ENCODE data around the gene GALNT6. TPM values are rescaled to one million over a fixed set of nuclear protein-coding genes. Genes with fewer than 3 reads are reported as not detected.
A peak's percentile ranks its signal among the peaks of the same experiment; 100 is the strongest.

The GALNT6 gene
- total and polyA plus RNA-seq, 2 donors: 3.7 to 12.3 TPM

GRCh38 chr12:51424662-51425539 lies 33.7 kb upstream of the GALNT6 start, which contains the start of gene SLC4A8:
TSS of gene SLC4A8 (plus strand) at chr12:51424831. CDS start at chr12:51424988, 157 bp downstream.
- peak in 6 of 9 donors; percentile 37 to 73 (median 52) for DNase-seq (ENCODE audit: low read depth in 6 of 9, low spot score in 9 of 9)
- H3K27ac ChIP-seq (ENCODE audit: low read depth in 1 of 2, low read length in 1 of 2): no peak within 1 kb of the TSS
- no peaks in the 10 kb centered on the region for H3K9me3 ChIP-seq (ENCODE audit: control insufficient read depth in 2 of 2, insufficient read depth in 1 of 2, low read length in 1 of 2)
- peak within 1 kb of the TSS; percentile 48 to 63 for H3K4me3 ChIP-seq (ENCODE audit: low read length in 2 of 2)
- peaks cover 4 to 19% of the 10 kb centered on the region in 2 donors for H3K27me3 ChIP-seq (ENCODE audit: control insufficient read depth in 2 of 2, insufficient read depth in 1 of 2, low read length in 1 of 2)
- WGBS: 6% methylated on average over 73 of the region's 73 CpGs
- H3K36me3 ChIP-seq (ENCODE audit: control insufficient read depth in 2 of 2, insufficient read depth in 2 of 2, low read length in 1 of 2): no peaks in the 10 kb centered on the region
- H3K4me1 ChIP-seq (ENCODE audit: control insufficient read depth in 2 of 2, insufficient read depth in 2 of 2, low read length in 2 of 2): peaks cover 20 to 24% of the 10 kb centered on the region in 2 donors

- no peaks in the 10 kb centered on the region for H3K9me3 ChIP-seq (ENCODE audit: control insufficient read depth in 2 of 2, insufficient read depth in 1 of 2, low read length in 1 of 2)
- H3K36me3 ChIP-seq (ENCODE audit: control insufficient read depth in 2 of 2, insufficient read depth in 2 of 2, low read length in 1 of 2): no peaks in the 10 kb centered on the region
- H3K4me1 ChIP-seq (ENCODE audit: control insufficient read depth in 2 of 2, insufficient read depth in 2 of 2, low read length in 2 of 2): peaks cover 26 to 31% of the 10 kb centered on the region in 2 donors
- DNase-seq (ENCODE audit: low read depth in 6 of 9, low spot score in 9 of 9): no peak
- H3K27ac ChIP-seq (ENCODE audit: low read depth in 1 of 2, low read length in 1 of 2): no peak overlapping the region
- WGBS: 40% methylated on average over 10 of the region's 10 CpGs
- H3K27me3 ChIP-seq (ENCODE audit: control insufficient read depth in 2 of 2, insufficient read depth in 1 of 2, low read length in 1 of 2): peaks cover 4 to 19% of the 10 kb centered on the region in 2 donors
- H3K4me3 ChIP-seq (ENCODE audit: low read length in 2 of 2): peak overlapping the region; percentile 48 to 63
Measured at GRCh38 chr12:51424094-51424661, 33.0 kb upstream of the GALNT6 start.

GRCh38 chr12:51421266-51421884 lies 30.2 kb upstream of the GALNT6 start:
- H3K9me3 ChIP-seq (ENCODE audit: control insufficient read depth in 2 of 2, insufficient read depth in 1 of 2, low read length in 1 of 2): no peaks in the 10 kb centered on the region
- peaks cover 4 to 19% of the 10 kb centered on the region in 2 donors for H3K27me3 ChIP-seq (ENCODE audit: control insufficient read depth in 2 of 2, insufficient read depth in 1 of 2, low read length in 1 of 2)
- no peak overlapping the region for H3K27ac ChIP-seq (ENCODE audit: low read depth in 1 of 2, low read length in 1 of 2)
- peaks cover 26 to 36% of the 10 kb centered on the region in 2 donors for H3K4me1 ChIP-seq (ENCODE audit: control insufficient read depth in 2 of 2, insufficient read depth in 2 of 2, low read length in 2 of 2)
- 81% methylated on average over 5 of the region's 5 CpGs for WGBS
- no peak overlapping the region for H3K4me3 ChIP-seq (ENCODE audit: low read length in 2 of 2)
- peak; percentile 33 to 82 (median 57) for DNase-seq (ENCODE audit: low read depth in 6 of 9, low spot score in 9 of 9)
- H3K36me3 ChIP-seq (ENCODE audit: control insufficient read depth in 2 of 2, insufficient read depth in 2 of 2, low read length in 1 of 2): no peaks in the 10 kb centered on the region

GRCh38 chr12:51419425-51420193 lies 28.4 kb upstream of the GALNT6 start:
- Histone ChIP-seq H3K27me3 (ENCODE audit: control insufficient read depth in 2 of 2, insufficient read depth in 1 of 2, low read length in 1 of 2) (peaks cover 0 to 6% of the 10 kb centered on the region in 2 donors), H3K9me3 (ENCODE audit: control insufficient read depth in 2 of 2, insufficient read depth in 1 of 2, low read length in 1 of 2) (no peaks in the 10 kb centered on the region), H3K36me3 (ENCODE audit: control insufficient read depth in 2 of 2, insufficient read depth in 2 of 2, low read length in 1 of 2) (no peaks in the 10 kb centered on the region), H3K4me3 (ENCODE audit: low read length in 2 of 2) (no peak overlapping the region), H3K4me1 (ENCODE audit: control insufficient read depth in 2 of 2, insufficient read depth in 2 of 2, low read length in 2 of 2) (peaks cover 19 to 29% of the 10 kb centered on the region in 2 donors), H3K27ac (ENCODE audit: low read depth in 1 of 2, low read length in 1 of 2) (peak overlapping the region in 1 of 2 donors; percentile 60)
- WGBS: 40% methylated on average over 11 of the region's 11 CpGs
- DNase-seq (ENCODE audit: low read depth in 6 of 9, low spot score in 9 of 9): peak in 6 of 9 donors; percentile 16 to 73 (median 44)

GRCh38 chr12:51417826-51418225 lies 26.6 kb upstream of the GALNT6 start:
- H3K36me3 ChIP-seq (ENCODE audit: control insufficient read depth in 2 of 2, insufficient read depth in 2 of 2, low read length in 1 of 2): no peaks in the 10 kb centered on the region
- H3K4me3 ChIP-seq (ENCODE audit: low read length in 2 of 2): no peak overlapping the region
- no peaks in the 10 kb centered on the region for H3K9me3 ChIP-seq (ENCODE audit: control insufficient read depth in 2 of 2, insufficient read depth in 1 of 2, low read length in 1 of 2)
- no peak for DNase-seq (ENCODE audit: low read depth in 6 of 9, low spot score in 9 of 9)
- H3K4me1 ChIP-seq (ENCODE audit: control insufficient read depth in 2 of 2, insufficient read depth in 2 of 2, low read length in 2 of 2): peaks cover 14 to 23% of the 10 kb centered on the region in 2 donors
- 94% methylated on average over 4 of the region's 4 CpGs for WGBS
- H3K27me3 ChIP-seq (ENCODE audit: control insufficient read depth in 2 of 2, insufficient read depth in 1 of 2, low read length in 1 of 2): no peaks in the 10 kb centered on the region
- no peak overlapping the region for H3K27ac ChIP-seq (ENCODE audit: low read depth in 1 of 2, low read length in 1 of 2)

GRCh38 chr12:51415931-51416330 lies 24.7 kb upstream of the GALNT6 start:
- no peaks in the 10 kb centered on the region for H3K27me3 ChIP-seq (ENCODE audit: control insufficient read depth in 2 of 2, insufficient read depth in 1 of 2, low read length in 1 of 2)
- WGBS: 99% methylated on average over 1 of the region's 1 CpG
- no peaks in the 10 kb centered on the region for H3K9me3 ChIP-seq (ENCODE audit: control insufficient read depth in 2 of 2, insufficient read depth in 1 of 2, low read length in 1 of 2)
- no peaks in the 10 kb centered on the region for H3K36me3 ChIP-seq (ENCODE audit: control insufficient read depth in 2 of 2, insufficient read depth in 2 of 2, low read length in 1 of 2)
- DNase-seq (ENCODE audit: low read depth in 6 of 9, low spot score in 9 of 9): no peak
- no peak overlapping the region for H3K27ac ChIP-seq (ENCODE audit: low read depth in 1 of 2, low read length in 1 of 2)
- no peak overlapping the region for H3K4me3 ChIP-seq (ENCODE audit: low read length in 2 of 2)
- H3K4me1 ChIP-seq (ENCODE audit: control insufficient read depth in 2 of 2, insufficient read depth in 2 of 2, low read length in 2 of 2): peaks cover 12 to 21% of the 10 kb centered on the region in 2 donors

GRCh38 chr12:51413791-51414190 lies 22.6 kb upstream of the GALNT6 start:
- peaks cover 0 to under 1% of the 10 kb centered on the region in 2 donors for H3K4me1 ChIP-seq (ENCODE audit: control insufficient read depth in 2 of 2, insufficient read depth in 2 of 2, low read length in 2 of 2)
- H3K4me3 ChIP-seq (ENCODE audit: low read length in 2 of 2): no peak overlapping the region
- no peaks in the 10 kb centered on the region for H3K36me3 ChIP-seq (ENCODE audit: control insufficient read depth in 2 of 2, insufficient read depth in 2 of 2, low read length in 1 of 2)
- WGBS: 97% methylated on average over 3 of the region's 3 CpGs
- DNase-seq (ENCODE audit: low read depth in 6 of 9, low spot score in 9 of 9): no peak
- H3K27ac ChIP-seq (ENCODE audit: low read depth in 1 of 2, low read length in 1 of 2): no peak overlapping the region
- H3K9me3 ChIP-seq (ENCODE audit: control insufficient read depth in 2 of 2, insufficient read depth in 1 of 2, low read length in 1 of 2): no peaks in the 10 kb centered on the region
- no peaks in the 10 kb centered on the region for H3K27me3 ChIP-seq (ENCODE audit: control insufficient read depth in 2 of 2, insufficient read depth in 1 of 2, low read length in 1 of 2)

- no peak for DNase-seq (ENCODE audit: low read depth in 6 of 9, low spot score in 9 of 9)
- Histone ChIP-seq H3K36me3 (ENCODE audit: control insufficient read depth in 2 of 2, insufficient read depth in 2 of 2, low read length in 1 of 2) (no peaks in the 10 kb centered on the region), H3K27ac (ENCODE audit: low read depth in 1 of 2, low read length in 1 of 2) (no peak overlapping the region), H3K27me3 (ENCODE audit: control insufficient read depth in 2 of 2, insufficient read depth in 1 of 2, low read length in 1 of 2) (no peaks in the 10 kb centered on the region), H3K4me1 (ENCODE audit: control insufficient read depth in 2 of 2, insufficient read depth in 2 of 2, low read length in 2 of 2) (no peaks in the 10 kb centered on the region), H3K4me3 (ENCODE audit: low read length in 2 of 2) (no peak overlapping the region), H3K9me3 (ENCODE audit: control insufficient read depth in 2 of 2, insufficient read depth in 1 of 2, low read length in 1 of 2) (no peaks in the 10 kb centered on the region)
Measured at GRCh38 chr12:51413149-51413548, 21.9 kb upstream of the GALNT6 start.
